ENCODE measurements around the gene ZGLP1.

The ZGLP1 gene

DNA sequence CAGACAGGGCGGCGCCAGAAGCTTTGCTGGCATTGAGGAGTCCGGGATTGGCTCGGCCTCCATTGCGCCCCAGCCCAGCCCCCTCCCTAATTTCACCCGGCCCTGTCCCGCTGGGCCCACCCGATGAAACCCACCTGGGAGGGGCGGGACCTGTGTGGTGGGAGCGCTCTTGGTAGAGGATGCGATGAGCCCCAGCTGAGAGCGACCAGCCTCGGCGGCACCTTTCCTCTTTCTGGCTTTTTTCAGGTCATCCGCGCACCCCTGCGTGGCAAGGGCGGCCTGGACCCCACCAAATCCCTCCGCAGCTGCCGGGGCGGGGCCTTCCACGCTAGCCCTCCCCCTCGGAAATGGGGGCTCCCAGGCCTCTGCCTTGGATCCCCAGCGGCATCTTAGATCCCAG lies at the start of gene ZGLP1:
ZGLP1 (minus strand) TSS at position 393 of the 400 bp plus-strand sequence.
- Histone ChIP-seq H3K4me3 (ENCODE audit: low read depth, low read length) (no peak within 1 kb of the TSS), H3K27ac (ENCODE audit: low read depth, low read length) (no peak within 1 kb of the TSS), H3K36me3 (ENCODE audit: insufficient read depth, low read length) (no peaks in the 10 kb centered on the region), H3K4me1 (ENCODE audit: control insufficient read depth, insufficient read depth, low read length, unreplicated experiment) (peaks cover 4% of the 10 kb centered on the region), H2AFZ (ENCODE audit: low read length, unreplicated experiment) (no peak within 1 kb of the TSS), H3K27me3 (ENCODE audit: insufficient read depth, low read length) (no peaks in the 10 kb centered on the region), H3K79me2 (ENCODE audit: control insufficient read depth, insufficient read depth, low read length, unreplicated experiment) (peaks cover 3% of the 10 kb centered on the region)

- H3K27me3 ChIP-seq (ENCODE audit: insufficient read depth, low read length) = no peaks in the 10 kb centered on the region
- no peak overlapping the region for H3K4me3 ChIP-seq (ENCODE audit: low read depth, low read length)
- H3K27ac ChIP-seq (ENCODE audit: low read depth, low read length) = no peak overlapping the region
- H3K36me3 ChIP-seq (ENCODE audit: insufficient read depth, low read length) = peaks cover 18% of the 10 kb centered on the region; the same call in 1 of the 2 replicates
- H2AFZ ChIP-seq (ENCODE audit: low read length, unreplicated experiment) = no peak overlapping the region
- H3K4me1 ChIP-seq (ENCODE audit: control insufficient read depth, insufficient read depth, low read length, unreplicated experiment) = no peaks in the 10 kb centered on the region
- H3K79me2 ChIP-seq (ENCODE audit: control insufficient read depth, insufficient read depth, low read length, unreplicated experiment) = no peaks in the 10 kb centered on the region
These were observed 46.8 kb upstream of the ZGLP1 start for GRCh38 chr19:10356431-10356830.

GRCh38 chr19:10353793-10354391 lies 44.3 kb upstream of the ZGLP1 start:
- H3K36me3 ChIP-seq (ENCODE audit: insufficient read depth, low read length) = peaks cover 18% of the 10 kb centered on the region; the same call in 1 of the 2 replicates
- H2AFZ ChIP-seq (ENCODE audit: low read length, unreplicated experiment) = no peak overlapping the region
- no peak overlapping the region for H3K4me3 ChIP-seq (ENCODE audit: low read depth, low read length)
- no peaks in the 10 kb centered on the region for H3K4me1 ChIP-seq (ENCODE audit: control insufficient read depth, insufficient read depth, low read length, unreplicated experiment)
- H3K27me3 ChIP-seq (ENCODE audit: insufficient read depth, low read length) = no peaks in the 10 kb centered on the region
- H3K27ac ChIP-seq (ENCODE audit: low read depth, low read length) = no peak overlapping the region
- H3K79me2 ChIP-seq (ENCODE audit: control insufficient read depth, insufficient read depth, low read length, unreplicated experiment) = no peaks in the 10 kb centered on the region

GRCh38 chr19:10352764-10353671 lies 43.4 kb upstream of the ZGLP1 start:
- H3K4me3 ChIP-seq (ENCODE audit: low read depth, low read length) = no peak overlapping the region

GRCh38 chr19:10346509-10346908 lies 36.9 kb upstream of the ZGLP1 start:
- H3K27ac ChIP-seq (ENCODE audit: low read depth, low read length) = peak overlapping the region; percentile 48
- no peak overlapping the region for H3K4me3 ChIP-seq (ENCODE audit: low read depth, low read length)
- H2AFZ ChIP-seq (ENCODE audit: low read length, unreplicated experiment) = no peak overlapping the region
- no peaks in the 10 kb centered on the region for H3K27me3 ChIP-seq (ENCODE audit: insufficient read depth, low read length)
- H3K36me3 ChIP-seq (ENCODE audit: insufficient read depth, low read length) = no peaks in the 10 kb centered on the region
- peaks cover 3% of the 10 kb centered on the region for H3K4me1 ChIP-seq (ENCODE audit: control insufficient read depth, insufficient read depth, low read length, unreplicated experiment)
- no peaks in the 10 kb centered on the region for H3K79me2 ChIP-seq (ENCODE audit: control insufficient read depth, insufficient read depth, low read length, unreplicated experiment)

More at GRCh38 chr19:10352764-10353671, 43.4 kb upstream of the ZGLP1 start:
- Histone ChIP-seq H3K27me3 (ENCODE audit: insufficient read depth, low read length) (no peaks in the 10 kb centered on the region), H2AFZ (ENCODE audit: low read length, unreplicated experiment) (no peak overlapping the region), H3K36me3 (ENCODE audit: insufficient read depth, low read length) (peaks cover 18% of the 10 kb centered on the region; the same call in 1 of the 2 replicates), H3K79me2 (ENCODE audit: control insufficient read depth, insufficient read depth, low read length, unreplicated experiment) (no peaks in the 10 kb centered on the region), H3K4me1 (ENCODE audit: control insufficient read depth, insufficient read depth, low read length, unreplicated experiment) (no peaks in the 10 kb centered on the region), H3K27ac (ENCODE audit: low read depth, low read length) (no peak overlapping the region)

DNA sequence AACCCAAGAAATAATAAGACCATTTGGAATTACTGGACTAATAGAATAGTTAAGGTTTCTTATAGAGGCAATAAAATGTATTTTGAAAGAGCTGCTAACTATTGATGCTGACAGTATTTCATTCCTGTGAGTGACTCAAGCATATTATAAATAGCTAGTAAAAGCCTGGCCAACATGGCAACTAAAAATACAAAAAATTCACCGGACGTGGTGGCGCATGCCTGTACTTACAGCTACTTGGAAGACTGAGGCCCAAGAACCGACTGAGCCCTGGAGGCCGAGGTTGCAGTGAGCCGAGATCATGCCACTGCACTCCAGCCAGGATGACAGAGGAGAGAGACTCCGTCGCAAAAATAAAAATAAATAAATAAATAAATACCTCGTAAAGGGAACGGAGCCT lies 35.2 kb upstream of the ZGLP1 start:
- H3K4me3 ChIP-seq (ENCODE audit: low read depth, low read length) = no peak overlapping the region
- H3K4me1 ChIP-seq (ENCODE audit: control insufficient read depth, insufficient read depth, low read length, unreplicated experiment) = peaks cover 3% of the 10 kb centered on the region
- no peak overlapping the region for H2AFZ ChIP-seq (ENCODE audit: low read length, unreplicated experiment)
- no peaks in the 10 kb centered on the region for H3K79me2 ChIP-seq (ENCODE audit: control insufficient read depth, insufficient read depth, low read length, unreplicated experiment)
- no peaks in the 10 kb centered on the region for H3K36me3 ChIP-seq (ENCODE audit: insufficient read depth, low read length)
- H3K27me3 ChIP-seq (ENCODE audit: insufficient read depth, low read length) = no peaks in the 10 kb centered on the region
- no peak overlapping the region for H3K27ac ChIP-seq (ENCODE audit: low read depth, low read length)

- no peaks in the 10 kb centered on the region for H3K27me3 ChIP-seq (ENCODE audit: insufficient read depth, low read length)
- no peak overlapping the region for H3K4me3 ChIP-seq (ENCODE audit: low read depth, low read length)
- H3K27ac ChIP-seq (ENCODE audit: low read depth, low read length) = no peak overlapping the region
- no peak overlapping the region for H2AFZ ChIP-seq (ENCODE audit: low read length, unreplicated experiment)
- no peaks in the 10 kb centered on the region for H3K36me3 ChIP-seq (ENCODE audit: insufficient read depth, low read length)
- peaks cover 3% of the 10 kb centered on the region for H3K4me1 ChIP-seq (ENCODE audit: control insufficient read depth, insufficient read depth, low read length, unreplicated experiment)
- no peaks in the 10 kb centered on the region for H3K79me2 ChIP-seq (ENCODE audit: control insufficient read depth, insufficient read depth, low read length, unreplicated experiment)
These were observed 33.9 kb upstream of the ZGLP1 start for GRCh38 chr19:10343495-10343894.

DNA sequence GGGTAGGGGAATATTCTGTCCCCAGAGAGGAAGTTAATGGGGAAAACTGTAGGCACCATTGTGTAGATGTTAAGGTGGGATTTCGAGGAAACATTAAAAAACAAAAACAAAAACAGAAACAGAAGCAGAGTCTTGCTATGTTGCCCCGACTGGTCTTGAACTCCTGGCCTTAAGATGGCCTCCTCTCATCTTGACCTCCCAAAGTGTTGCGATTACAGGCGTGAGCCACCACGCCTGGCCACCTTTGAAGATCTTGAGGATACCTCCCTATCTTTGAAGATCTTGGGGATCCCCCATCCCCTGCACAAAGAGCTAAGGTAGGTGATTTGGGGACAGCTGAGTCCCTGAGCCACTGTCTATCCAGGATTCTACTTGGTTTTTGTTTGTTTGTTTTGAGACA lies 30.4 kb upstream of the ZGLP1 start:
- Histone ChIP-seq H3K27ac (ENCODE audit: low read depth, low read length) (no peak overlapping the region), H3K36me3 (ENCODE audit: insufficient read depth, low read length) (no peaks in the 10 kb centered on the region), H3K4me3 (ENCODE audit: low read depth, low read length) (no peak overlapping the region), H3K79me2 (ENCODE audit: control insufficient read depth, insufficient read depth, low read length, unreplicated experiment) (no peaks in the 10 kb centered on the region), H3K4me1 (ENCODE audit: control insufficient read depth, insufficient read depth, low read length, unreplicated experiment) (no peaks in the 10 kb centered on the region), H3K27me3 (ENCODE audit: insufficient read depth, low read length) (no peaks in the 10 kb centered on the region), H2AFZ (ENCODE audit: low read length, unreplicated experiment) (no peak overlapping the region)

DNA sequence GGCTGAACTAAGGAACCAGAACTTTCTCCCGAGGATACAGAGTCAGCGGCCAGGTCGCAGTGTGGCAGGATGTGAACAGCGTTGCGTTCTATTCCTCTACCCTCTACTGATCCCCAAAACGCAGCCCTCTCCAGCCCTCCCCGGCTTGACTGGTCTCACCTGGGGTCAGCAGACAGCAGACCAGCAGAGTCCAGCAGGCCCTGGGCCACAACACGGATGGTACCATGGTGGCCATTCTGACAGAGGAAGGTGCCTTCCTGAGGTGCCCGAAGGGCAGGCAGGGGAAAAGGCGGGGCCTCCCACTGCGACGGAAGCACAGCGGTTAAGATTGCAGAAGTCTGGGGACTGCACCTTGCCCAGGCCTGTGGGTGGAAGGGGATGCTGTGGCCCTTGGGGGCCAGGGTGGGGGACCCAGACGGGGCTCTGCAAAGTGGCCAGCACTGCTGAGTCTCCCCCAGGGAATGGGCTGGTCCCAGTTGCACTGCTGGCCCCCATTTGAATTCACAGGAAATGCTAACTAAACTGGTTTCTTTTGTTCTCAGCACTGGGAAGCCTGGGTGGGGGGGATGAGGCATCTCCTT lies 29.9 kb upstream of the ZGLP1 start, which contains the start of gene ICAM3:
ICAM3 (minus strand) TSS at position 245 of the 581 bp plus-strand sequence; CDS start at position 235, 10 bp downstream.
- no peak within 1 kb of the TSS for H2AFZ ChIP-seq (ENCODE audit: low read length, unreplicated experiment)
- no peak within 1 kb of the TSS for H3K4me3 ChIP-seq (ENCODE audit: low read depth, low read length)
- no peaks in the 10 kb centered on the region for H3K4me1 ChIP-seq (ENCODE audit: control insufficient read depth, insufficient read depth, low read length, unreplicated experiment)
- H3K36me3 ChIP-seq (ENCODE audit: insufficient read depth, low read length) = no peaks in the 10 kb centered on the region
- no peaks in the 10 kb centered on the region for H3K27me3 ChIP-seq (ENCODE audit: insufficient read depth, low read length)
- H3K27ac ChIP-seq (ENCODE audit: low read depth, low read length) = no peak within 1 kb of the TSS
- H3K79me2 ChIP-seq (ENCODE audit: control insufficient read depth, insufficient read depth, low read length, unreplicated experiment) = no peaks in the 10 kb centered on the region

DNA sequence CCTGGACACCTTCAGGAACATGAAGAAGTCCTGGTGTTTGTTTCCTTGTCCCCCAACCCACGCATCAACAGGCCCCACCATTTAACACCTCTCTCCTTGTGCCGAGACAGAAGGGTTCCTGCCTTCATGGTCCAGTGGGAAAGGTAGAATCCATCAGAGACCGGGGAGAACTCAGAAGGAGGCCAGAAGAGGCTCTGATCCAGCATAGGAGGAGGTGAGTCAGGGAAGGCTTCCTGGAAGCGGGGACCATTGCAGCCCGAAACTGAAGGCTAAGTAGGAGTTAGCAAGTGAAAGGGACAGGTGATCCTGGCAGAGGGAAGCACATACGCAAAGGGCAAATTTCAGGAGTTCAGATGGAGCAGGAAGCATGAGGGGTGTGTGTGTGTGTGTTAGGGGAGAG lies 29.3 kb upstream of the ZGLP1 start:
- Histone ChIP-seq H3K27ac (ENCODE audit: low read depth, low read length) (no peak overlapping the region), H3K4me1 (ENCODE audit: control insufficient read depth, insufficient read depth, low read length, unreplicated experiment) (no peaks in the 10 kb centered on the region), H3K36me3 (ENCODE audit: insufficient read depth, low read length) (no peaks in the 10 kb centered on the region), H2AFZ (ENCODE audit: low read length, unreplicated experiment) (no peak overlapping the region), H3K79me2 (ENCODE audit: control insufficient read depth, insufficient read depth, low read length, unreplicated experiment) (no peaks in the 10 kb centered on the region), H3K27me3 (ENCODE audit: insufficient read depth, low read length) (no peaks in the 10 kb centered on the region), H3K4me3 (ENCODE audit: low read depth, low read length) (no peak overlapping the region)

Data from ACC112 (cell line).